ENCODE data around the gene SLC47A2.

SLC47A2 gene

DNA sequence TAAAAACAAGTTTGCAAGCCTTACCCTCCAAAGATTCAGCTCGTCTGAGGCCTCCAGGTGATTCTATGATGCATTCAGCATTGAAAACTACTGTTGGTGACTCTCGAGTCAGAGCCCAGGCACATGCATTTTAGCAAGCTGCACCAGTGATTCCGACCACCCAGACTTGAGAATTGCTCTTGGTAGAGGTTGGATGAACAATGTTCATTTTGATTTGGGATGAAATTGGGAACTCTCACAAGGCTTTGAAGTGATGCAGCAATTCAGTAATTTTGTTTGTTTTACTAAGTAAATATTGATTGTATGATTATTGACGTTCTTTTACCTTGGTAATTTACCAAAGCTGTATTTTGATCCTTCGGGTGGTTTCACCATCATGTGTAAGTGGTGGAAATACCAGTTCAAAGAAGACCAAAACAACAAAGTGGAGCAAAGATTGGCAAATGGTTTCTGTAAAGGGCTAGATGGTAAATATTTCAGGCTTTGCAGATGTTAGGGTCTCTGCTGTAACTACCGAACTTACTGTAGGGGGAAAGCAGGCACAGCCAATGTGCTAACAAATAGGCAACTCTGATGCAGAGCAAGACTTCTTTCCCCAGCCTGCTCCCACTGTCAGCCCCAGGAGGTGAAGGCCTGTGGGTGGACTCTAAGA is 56.0 kb downstream of the SLC47A2 start:
- in situ Hi-C loops (cut with MboI; ENCODE audit: low sequenced_read_pairs, unreplicated experiment), result loop anchor here (10.0 kb wide), 1 partner anchor 56 kb away; no protein-coding TSS in a partner anchor
- DNase-seq (ENCODE audit: low spot score), result no peak
- TF ChIP-seq, protein P1, sequence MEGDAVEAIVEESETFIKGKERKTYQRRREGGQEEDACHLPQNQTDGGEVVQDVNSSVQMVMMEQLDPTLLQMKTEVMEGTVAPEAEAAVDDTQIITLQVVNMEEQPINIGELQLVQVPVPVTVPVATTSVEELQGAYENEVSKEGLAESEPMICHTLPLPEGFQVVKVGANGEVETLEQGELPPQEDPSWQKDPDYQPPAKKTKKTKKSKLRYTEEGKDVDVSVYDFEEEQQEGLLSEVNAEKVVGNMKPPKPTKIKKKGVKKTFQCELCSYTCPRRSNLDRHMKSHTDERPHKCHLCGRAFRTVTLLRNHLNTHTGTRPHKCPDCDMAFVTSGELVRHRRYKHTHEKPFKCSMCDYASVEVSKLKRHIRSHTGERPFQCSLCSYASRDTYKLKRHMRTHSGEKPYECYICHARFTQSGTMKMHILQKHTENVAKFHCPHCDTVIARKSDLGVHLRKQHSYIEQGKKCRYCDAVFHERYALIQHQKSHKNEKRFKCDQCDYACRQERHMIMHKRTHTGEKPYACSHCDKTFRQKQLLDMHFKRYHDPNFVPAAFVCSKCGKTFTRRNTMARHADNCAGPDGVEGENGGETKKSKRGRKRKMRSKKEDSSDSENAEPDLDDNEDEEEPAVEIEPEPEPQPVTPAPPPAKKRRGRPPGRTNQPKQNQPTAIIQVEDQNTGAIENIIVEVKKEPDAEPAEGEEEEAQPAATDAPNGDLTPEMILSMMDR (IDR thresholded peaks at IDR 0.05; ENCODE audit: borderline replicate concordance, control extremely low read depth, extremely low read depth, insufficient read depth, missing control alignments), result no peak

DNA sequence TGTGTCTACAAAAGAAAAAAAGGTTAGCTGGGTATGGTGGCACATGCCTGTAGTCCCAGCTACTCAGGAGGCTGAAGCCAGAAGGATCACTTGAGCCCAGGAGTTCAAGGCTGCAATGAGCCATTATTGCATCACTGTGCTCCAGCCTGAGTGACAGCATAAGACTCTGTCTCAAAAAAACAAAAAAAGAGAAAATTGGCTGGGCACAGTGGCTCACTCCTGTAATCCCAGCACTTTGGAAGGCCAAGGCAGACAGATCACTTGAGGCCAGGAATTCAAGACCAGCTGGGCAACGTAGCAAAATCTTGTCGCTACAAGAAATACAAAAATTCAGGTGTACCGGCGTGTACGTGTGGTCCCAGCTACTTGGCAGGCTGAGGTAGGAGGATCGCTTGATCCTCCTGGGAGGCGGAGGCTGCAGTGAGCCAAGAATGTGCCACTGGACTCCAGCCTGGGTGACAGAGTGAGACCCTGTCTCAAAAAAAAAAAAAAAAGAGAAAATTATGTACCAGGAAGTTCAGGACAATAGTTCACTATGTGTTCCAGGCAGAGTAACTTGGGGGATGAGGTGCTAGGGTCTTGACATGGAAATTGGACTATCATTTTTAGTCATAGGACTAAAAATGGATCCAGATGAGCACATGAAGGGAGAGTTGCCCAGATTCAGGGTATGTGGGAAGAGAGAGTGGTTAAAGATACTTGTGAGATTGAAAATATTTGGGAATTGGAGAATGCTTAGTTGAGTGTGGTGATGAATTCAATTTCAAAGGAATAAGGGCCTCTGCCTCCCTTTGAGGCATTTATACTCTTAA is 56.8 kb downstream of the SLC47A2 start:
- no peak for DNase-seq (ENCODE audit: low spot score)
- in situ Hi-C loops (cut with MboI; ENCODE audit: low sequenced_read_pairs, unreplicated experiment), result loop anchor here (10.0 kb wide), 1 partner anchor 55 kb away; no protein-coding TSS in a partner anchor
- TF ChIP-seq, protein P1 (IDR thresholded peaks at IDR 0.05; ENCODE audit: borderline replicate concordance, control extremely low read depth, extremely low read depth, insufficient read depth, missing control alignments), result no peak

DNA sequence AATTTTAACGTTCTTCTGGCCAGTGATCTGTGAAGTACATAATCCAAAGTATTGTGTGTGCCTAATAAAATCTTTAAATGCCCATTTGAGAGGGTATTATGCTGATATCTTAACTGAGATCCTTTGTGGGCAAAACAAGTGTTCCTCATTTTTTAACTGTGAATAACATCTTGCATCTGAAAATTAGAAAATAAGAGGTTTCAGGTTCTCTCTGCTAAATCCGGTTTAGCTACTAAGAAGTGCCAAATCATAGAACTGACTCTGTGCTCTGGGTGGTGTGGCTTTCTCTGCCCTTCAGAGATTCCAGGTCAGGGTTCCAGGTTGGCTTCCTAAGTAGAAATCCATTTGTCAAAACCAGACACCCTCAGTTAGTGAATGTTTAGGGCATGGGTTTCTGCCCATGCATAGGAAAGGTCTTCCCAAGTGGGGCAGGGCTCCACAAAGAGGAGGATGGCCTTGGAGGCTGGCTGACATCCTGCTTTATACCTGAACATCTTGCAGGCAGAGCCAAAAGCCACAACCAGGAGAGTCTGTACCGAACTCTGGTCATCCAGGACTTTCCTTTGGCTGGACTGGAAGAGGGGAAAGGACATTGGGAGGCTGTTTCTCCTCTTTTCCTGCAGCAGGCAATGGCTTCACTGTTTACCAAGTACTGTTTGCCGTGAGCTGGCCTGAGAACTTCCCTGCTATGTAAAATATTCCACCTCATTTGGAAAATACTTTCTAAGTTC is 59.4 kb downstream of the SLC47A2 start:
- in situ Hi-C loops (cut with MboI; ENCODE audit: low sequenced_read_pairs, unreplicated experiment), result no loop called here
- TF ChIP-seq, protein P1 (IDR thresholded peaks at IDR 0.05; ENCODE audit: borderline replicate concordance, control extremely low read depth, extremely low read depth, insufficient read depth, missing control alignments), result no peak
- no peak for DNase-seq (ENCODE audit: low spot score)

DNA sequence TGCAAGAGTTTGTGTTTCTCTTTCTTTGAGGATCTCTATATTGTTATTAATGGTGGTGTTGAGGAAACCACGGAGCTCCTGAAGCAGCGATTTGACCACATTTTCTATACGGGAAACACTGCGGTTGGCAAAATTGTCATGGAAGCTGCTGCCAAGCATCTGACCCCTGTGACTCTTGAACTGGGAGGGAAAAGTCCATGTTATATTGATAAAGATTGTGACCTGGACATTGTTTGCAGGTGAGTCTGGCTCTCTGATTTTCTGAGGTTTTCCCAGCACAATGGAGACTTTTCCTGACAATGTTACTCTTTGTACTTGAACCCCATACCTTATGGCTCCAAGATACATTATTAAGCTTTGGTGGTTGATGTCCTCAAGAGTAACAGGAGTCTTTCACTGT is 60.0 kb downstream of the SLC47A2 start:
- no peak for DNase-seq (ENCODE audit: low spot score)
- TF ChIP-seq, protein P1 (IDR thresholded peaks at IDR 0.05; ENCODE audit: borderline replicate concordance, control extremely low read depth, extremely low read depth, insufficient read depth, missing control alignments), result no peak
- in situ Hi-C loops (cut with MboI; ENCODE audit: low sequenced_read_pairs, unreplicated experiment), result no loop called here

DNA sequence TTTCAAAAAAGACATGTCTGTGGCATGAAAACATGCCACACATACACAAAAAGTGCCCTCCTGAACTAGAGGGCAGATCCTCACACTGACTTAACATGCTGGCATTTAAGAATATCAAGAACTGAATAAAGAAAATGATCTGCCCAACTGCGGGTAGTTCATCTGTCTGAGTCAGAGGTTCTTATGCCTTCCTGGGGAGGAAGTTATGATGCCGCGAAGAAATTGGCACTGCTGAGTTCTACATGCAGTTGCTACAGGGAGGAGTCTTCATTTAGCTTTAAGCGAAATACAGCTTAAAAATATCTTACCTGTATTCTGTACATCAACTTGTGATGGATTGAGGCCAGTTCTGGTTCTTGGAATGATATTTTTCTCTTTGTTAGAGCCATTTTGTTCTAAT is 61.5 kb downstream of the SLC47A2 start:
- no peak for DNase-seq (ENCODE audit: low spot score)
- TF ChIP-seq, protein P1 (IDR thresholded peaks at IDR 0.05; ENCODE audit: borderline replicate concordance, control extremely low read depth, extremely low read depth, insufficient read depth, missing control alignments), result no peak
- in situ Hi-C loops (cut with MboI; ENCODE audit: low sequenced_read_pairs, unreplicated experiment), result no loop called here

DNA sequence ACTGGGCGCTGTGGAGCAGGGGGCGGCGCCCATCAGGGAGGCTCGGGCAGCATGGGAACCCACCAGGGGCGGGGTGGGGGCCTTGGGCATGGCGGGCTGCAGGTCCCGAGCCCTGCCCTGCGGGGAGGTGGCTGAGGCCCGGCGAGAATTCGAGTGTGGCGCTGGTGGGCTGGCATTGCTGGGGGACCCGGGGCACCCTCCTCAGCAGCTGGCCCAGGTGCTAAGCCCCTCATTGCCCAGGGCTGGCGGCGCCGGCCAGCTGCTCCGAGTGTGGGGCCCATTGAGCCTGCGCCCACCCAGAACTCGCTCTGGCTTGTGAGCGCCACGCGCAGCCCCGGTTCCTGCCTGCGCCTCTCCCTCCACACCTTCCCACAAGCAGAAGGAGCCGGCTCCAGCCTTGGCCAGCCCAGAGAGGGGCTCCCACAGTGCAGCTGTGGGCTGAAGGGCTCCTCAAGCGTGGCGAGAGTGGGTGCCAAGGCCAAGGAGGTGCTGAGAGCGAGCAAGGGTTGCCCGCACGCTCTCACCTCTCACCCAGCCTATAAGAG is 62.0 kb downstream of the SLC47A2 start:
- TF ChIP-seq, protein P1 (IDR thresholded peaks at IDR 0.05; ENCODE audit: borderline replicate concordance, control extremely low read depth, extremely low read depth, insufficient read depth, missing control alignments), result no peak
- in situ Hi-C loops (cut with MboI; ENCODE audit: low sequenced_read_pairs, unreplicated experiment), result no loop called here

More for the DNA sequence above, 62.0 kb downstream of the SLC47A2 start:
- no peak for DNase-seq (ENCODE audit: low spot score)

Data from GM13976 (cell line).